GM03348 (cell line): ENCODE data around the gene CYP26B1.

ENCODE experiments used
- DNase-seq: peaks from one replicate; pipeline ENCODE4 v3.0.0; 2012; ENCODE audit warnings: low spot score

Gene CYP26B1

GRCh38 chr2:72082887-72083286, 64.8 kb downstream of the CYP26B1 start:
- no peak for DNase-seq

- no peak for DNase-seq
These were observed 65.6 kb downstream of the CYP26B1 start for GRCh38 chr2:72082021-72082601.

- no peak for DNase-seq
These were observed 66.2 kb downstream of the CYP26B1 start for GRCh38 chr2:72081451-72081850.

GRCh38 chr2:72080286-72081145, 67.1 kb downstream of the CYP26B1 start:
- DNase-seq, result no peak
